H4 (cell line): ENCODE measurements around the gene DNAH3. TPM values are rescaled to one million over a fixed set of nuclear protein-coding genes. Genes with fewer than 3 reads are reported as not detected.
"Not testable (repeated sequence)": the region's sequence is repeated elsewhere in the genome, so short reads cannot be mapped to it uniquely, and the experiment has no call there.

Source experiments
- DNase-seq: peaks from one replicate; pipeline ENCODE4 v3.0.0-alpha.2; 2015; ENCODE audit warnings: low spot score
- total RNA-seq: library from RNA; depleted of rRNA; stranded (reverse); fragments of >200 nt; shearing (Covaris generic); gene quantifications from 2 replicates; pipeline ENCODE4 v1.2.3, GENCODE V29; 2014

Gene DNAH3
- total RNA-seq, 1 experiment from 2014 or later, result 0.17 TPM

DNA sequence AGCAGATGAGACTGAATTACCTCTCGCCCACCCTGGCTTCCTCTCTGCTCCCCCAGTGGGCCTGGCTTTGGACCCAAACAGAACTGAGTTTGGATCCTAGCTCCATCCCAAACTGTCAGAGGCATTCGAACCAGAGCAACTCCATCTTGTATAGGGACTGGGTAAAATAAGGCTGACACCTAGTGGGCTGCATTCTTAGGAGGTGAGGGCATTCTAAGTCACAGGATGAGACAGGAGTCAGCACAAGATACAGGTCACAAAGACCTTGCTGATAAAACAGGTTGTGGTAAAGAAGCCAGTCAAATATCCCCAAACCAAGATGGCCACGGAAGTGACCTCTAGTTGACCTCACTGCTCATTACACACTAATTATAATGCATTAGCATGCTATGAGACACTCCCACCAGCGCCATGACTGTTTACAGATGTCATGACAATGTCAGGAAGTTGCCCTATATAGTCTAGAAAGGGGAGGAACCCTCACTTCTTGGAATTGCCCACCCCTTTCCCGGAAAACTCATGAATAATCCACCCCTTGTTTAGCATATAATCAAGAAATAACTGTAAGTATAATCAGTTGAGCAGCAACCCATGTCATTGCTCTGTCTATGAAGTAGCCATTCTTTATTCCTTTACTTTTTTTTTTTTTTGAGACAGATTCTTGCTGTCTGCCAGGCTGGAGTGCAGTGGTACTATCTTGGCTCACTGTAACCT, 205.6 kb downstream of the DNAH3 start:
- peak; percentile 29 for DNase-seq

DNA sequence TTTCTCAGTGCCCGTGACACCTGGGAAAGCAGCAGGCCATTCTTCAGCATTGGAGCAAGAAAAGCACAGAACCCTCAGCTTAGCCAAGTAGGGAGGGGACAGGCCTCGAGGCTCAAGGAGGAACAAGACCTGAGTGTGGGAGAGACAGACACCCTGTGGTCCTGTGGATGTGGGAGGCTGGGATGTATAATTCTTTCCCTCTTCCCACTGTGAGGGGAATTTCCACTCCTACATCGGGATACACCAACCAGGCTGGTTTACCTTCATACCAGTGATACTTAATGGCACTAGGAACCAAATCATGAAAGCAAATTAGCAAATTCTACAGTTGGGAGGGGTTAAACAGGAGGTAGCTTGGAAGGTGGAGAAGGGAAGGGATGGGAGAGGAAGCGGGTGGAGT, 208.4 kb downstream of the DNAH3 start:
- no peak for DNase-seq

DNA sequence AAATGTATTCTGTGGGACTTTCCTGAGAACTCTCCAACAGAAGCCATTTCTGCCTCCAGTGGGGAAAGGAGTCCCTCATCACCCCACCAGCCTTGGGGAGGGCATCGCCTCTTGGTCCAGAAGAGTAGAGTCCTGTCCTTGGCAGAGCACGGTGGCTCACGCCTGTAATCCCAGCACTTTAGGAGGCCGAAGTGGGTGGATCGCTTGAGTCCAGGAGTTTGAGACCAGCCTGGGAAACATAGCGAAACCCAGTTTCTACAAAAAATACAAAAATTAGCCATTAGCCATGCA, 209.1 kb downstream of the DNAH3 start:
- DNase-seq, result no peak

DNA sequence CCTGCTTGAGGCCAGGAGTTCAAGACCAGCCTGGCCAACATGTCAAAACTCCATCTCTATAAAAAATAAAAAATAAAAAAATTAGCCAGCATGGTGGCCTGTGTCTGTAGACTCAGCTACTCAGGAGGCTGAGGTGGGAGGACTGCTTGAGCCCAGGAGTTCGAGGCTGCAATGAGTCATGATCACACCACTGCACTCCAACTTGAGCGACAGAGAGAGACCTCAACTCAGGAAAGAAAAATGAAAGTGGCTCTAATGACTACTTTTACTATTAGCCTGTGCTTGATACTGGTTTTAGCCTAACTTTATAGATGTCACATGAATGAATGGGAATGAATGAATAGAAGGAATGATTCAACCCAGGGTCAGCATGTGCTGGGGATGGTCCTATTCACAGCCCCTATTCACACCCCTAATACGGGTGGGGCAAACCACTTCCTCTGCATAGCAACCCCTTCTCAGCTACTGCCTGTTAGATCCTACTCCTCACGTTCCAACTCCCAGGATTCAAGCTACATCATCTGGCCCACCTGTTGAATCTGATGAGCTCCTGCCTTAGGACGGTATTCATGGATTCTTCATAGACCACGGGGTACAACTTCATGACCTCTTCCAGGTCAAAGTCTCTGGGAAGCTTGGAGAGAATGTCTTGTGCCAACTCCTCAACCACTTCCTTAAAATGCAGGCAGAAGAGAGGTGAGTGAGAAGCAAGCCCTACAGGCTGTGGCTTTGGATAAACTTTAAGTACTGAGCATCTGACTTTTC, 209.6 kb downstream of the DNAH3 start:
- no peak for DNase-seq

DNA sequence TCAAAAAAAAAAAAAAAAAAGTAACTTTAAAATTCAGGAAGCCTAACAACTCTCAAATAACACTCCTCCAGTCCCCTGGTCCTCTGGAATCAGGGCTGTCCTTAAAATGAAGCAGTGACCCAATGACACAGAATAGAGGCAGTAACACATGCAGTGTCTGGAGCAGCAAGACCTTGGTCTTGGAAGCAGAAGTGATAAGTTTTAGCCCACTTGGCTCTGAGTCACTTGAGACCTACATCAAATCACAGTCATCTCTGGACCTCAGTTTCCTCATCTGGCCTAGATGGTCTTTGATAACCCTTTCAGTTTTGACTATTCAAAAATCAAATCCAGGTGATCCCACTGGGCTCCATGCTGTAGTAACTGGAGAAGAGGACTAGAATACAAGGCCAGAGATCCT, 211.0 kb downstream of the DNAH3 start:
- DNase-seq, result no peak

- no peak for DNase-seq
These were observed 212.2 kb downstream of the DNAH3 start for GRCh38 chr16:20938426-20938825.

- no peak for DNase-seq
These were observed 212.9 kb downstream of the DNAH3 start for GRCh38 chr16:20937736-20938135.

DNA sequence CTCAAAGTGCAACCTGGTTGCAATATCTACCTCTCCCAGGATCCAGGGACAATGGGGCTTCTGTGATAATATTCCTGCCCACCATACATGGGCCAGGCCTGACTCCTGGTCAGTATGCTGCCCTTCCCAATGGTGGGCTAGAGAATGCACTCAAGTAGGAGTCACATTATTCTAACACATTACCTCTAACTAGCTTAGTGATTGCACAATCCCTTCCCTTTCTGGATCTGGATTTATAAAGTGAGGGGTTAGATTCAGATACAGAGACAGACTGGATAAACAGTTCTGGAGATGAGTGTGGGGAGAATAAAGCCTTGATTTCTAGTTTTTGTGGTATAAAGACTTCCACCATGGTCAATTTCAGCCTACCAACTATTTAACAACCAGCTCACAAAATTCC, 217.1 kb downstream of the DNAH3 start:
- DNase-seq, result no peak

DNA sequence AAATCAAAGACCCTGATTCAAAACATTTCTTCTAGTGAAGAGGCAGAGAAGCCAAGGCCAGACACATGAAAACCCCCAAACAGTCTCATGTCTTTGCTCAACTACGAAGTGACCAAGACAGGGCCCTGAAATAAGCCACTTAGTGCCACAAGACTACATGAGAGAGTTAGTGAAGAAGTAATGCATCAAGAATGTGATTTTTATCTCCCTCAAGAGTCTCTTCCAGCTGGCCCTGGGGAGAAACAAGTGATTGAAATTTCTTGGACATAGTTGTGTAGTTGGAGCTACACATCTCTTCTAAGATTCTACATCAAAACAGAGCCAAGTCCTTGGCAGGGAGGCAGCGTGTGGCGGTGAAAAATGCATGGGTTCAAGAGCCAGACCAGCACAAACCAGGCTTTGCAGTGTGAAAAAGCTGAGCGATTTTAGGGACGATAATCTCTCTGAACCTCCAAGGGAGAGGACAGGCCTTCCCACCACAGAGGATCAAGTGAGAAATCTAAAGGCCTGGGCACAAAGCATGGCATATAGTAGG, 219.5 kb downstream of the DNAH3 start:
- no peak for DNase-seq

DNA sequence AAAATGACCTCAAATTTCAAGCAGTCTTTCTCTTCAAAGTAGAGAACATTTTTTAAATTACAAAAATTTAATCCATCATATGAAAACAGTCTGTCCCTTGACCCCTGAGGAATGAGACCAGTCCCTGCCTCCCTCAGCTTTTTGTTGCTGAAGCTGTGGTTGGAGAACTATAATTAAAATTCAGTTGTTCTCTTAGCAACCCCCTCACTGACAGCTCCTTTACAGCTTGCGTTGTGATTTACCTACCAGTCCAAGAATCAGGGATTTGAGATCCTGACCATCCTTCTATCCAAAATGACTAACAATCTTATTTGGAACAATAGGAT, 220.3 kb downstream of the DNAH3 start:
- no peak for DNase-seq

GRCh38 chr16:20929676-20930364, 220.8 kb downstream of the DNAH3 start:
- DNase-seq, result not testable (repeated sequence)

DNA sequence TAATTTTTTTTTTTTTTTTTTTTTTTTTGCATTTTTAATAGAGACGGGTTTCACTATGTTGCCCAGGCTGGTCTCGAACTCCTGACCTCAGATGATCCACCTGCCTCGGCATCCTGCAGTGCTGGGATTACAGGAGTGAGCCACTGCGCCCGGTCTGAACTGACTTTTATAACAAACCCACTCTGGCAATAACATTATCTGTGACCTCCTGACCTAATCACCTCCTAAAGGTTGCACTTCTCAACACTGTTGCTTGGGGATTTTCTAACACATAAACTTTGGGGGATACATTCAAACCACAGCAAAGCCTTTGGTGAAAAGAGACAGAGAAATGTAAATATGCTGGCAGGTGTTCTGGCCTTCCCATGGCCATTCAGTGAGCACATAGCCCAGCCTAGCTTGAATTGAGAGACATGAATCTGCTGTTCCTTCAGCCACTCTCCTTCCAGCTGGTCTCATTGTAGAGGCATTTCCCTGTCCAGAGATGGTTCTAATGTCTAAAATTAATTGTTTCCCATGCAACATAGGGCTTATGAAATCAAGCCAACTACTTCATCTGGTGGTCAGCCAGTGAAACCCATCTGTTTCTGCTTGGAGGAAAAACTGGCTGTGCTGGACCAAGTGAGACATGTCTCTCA, 221.8 kb downstream of the DNAH3 start:
- no peak for DNase-seq

DNA sequence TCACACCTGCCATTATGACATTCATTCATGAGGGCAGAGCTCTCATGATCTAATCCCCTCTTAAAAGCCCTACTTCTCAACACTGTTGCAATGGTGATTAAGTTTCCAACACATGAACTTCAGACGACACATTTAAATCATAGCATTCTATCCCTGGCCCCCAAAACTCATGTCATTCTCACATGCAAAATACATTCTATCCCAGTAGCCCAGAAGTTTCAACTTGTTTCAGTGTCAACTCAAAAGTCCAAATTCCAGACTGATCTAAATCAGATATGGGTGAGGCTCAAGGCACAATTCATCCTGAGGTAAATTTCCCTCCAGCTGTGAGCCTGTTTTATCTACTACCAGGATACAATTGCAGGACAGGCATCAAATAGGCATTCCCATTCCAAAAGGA, 224.9 kb downstream of the DNAH3 start:
- DNase-seq, result no peak

- no peak for DNase-seq
These were observed 226.8 kb downstream of the DNAH3 start for GRCh38 chr16:20923876-20924275.

DNA sequence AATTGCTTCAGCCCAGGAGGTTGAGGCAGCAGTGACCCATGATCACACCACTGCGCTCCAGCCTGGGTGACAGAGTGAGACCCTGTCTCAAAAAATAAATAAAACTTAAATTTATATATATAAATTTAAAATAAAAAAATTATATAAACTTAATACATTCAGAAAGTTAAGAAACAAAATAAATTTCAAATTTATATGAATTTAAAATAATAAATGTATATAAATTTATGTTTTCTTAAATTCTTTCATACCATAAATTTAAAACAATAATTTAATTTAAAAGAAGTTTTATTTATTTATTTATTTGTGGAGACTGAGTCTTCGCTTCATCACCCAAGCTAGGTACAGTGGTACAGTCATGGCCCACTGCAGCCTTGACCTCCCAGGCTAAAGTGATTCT, 229.8 kb downstream of the DNAH3 start:
- DNase-seq, result no peak

GRCh38 chr16:20920091-20920490, 230.6 kb downstream of the DNAH3 start:
- DNase-seq, result no peak

- peak; percentile 48 for DNase-seq
These were observed 232.0 kb downstream of the DNAH3 start for GRCh38 chr16:20918486-20919239.

DNA sequence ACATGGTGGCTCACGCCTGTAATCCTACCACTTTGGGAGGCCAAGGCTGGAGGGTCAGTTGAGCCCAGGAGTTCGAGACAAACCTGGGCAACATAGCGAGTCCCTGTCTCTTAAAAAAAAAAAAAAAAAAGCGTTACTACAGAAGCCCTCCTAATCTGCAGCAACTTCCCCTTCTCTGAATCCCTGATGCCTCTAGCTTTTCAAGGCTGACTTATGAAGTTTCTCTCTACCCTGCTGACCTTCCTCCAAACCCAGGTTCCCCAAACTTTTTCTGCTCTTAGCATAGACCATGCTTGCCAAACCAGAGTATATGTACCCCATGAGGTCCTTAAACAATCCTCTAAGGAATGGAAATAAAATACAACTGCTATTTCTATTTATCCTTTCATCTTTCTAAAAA, 233.7 kb downstream of the DNAH3 start:
- DNase-seq, result no peak

GRCh38 chr16:20916289-20916688, 234.4 kb downstream of the DNAH3 start:
- DNase-seq, result no peak

DNA sequence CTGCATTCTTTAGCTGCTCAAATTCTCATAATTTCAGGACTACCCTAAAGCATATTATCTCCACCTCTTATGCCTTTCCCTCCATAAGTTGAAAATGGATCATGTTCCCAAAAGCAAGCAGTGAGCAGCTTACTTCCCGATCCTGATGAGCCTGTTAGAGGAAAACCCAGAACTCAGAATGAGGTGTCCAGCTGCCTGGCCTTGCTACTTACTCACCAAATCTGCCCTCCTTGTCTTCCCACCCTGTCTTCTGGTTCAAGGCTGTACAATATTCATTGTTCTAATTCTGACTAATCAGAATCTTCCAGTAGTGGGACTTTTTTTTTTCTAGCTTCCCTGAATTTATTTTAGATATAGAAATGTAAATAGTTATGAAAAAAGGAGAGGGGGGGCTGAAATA, 239.3 kb downstream of the DNAH3 start:
- no peak for DNase-seq

GRCh38 chr16:20910781-20911321, 239.8 kb downstream of the DNAH3 start:
- DNase-seq, result peak; percentile 79
